Testis (tissue), 2 donors: Measurements from ENCODE around the gene PIP5K1B.

Experiments used
- POLR2A ChIP-seq: fragments of 450-650 bp; IDR thresholded peaks from one replicate; pipeline ENCODE4 v1.6.1; 2017; ENCODE audit warnings: antibody characterized with exemption, mild to moderate bottlenecking, moderate library complexity
- TF ChIP-seq, protein P1 (sequence below), 3 experiments: fragments of 450-650 bp in 2 of 3; fragments of 200-600 bp in 1 of 3; sonication (generic) in 1 of 3; IDR thresholded peaks; one replicate each; pipeline ENCODE4 v1.5.1; 2016 to 2019; ENCODE audit warnings: antibody characterized with exemption in 3 of 3, mild to moderate bottlenecking in 2 of 3, moderate library complexity in 1 of 3

DNA sequence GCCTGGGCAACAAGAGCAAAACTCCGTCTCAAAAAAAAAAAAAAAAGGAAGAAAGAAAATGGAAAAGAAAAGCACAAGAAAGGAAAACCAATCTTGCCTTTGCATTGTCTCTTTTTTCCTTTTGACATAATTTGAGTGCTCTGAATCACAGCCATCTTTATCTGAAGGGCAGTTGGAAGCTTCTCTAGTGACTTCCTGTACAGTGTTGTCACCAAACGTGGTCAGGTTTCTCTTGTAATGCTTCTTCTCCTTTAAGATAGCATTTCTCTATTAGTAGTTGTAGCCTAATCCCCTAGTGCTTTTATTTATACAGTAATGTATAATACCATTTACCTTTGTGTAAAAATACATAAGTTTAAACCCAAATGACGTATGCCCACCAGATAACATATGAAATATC is 290.7 kb downstream of the PIP5K1B start:
- TF ChIP-seq, protein P1, sequence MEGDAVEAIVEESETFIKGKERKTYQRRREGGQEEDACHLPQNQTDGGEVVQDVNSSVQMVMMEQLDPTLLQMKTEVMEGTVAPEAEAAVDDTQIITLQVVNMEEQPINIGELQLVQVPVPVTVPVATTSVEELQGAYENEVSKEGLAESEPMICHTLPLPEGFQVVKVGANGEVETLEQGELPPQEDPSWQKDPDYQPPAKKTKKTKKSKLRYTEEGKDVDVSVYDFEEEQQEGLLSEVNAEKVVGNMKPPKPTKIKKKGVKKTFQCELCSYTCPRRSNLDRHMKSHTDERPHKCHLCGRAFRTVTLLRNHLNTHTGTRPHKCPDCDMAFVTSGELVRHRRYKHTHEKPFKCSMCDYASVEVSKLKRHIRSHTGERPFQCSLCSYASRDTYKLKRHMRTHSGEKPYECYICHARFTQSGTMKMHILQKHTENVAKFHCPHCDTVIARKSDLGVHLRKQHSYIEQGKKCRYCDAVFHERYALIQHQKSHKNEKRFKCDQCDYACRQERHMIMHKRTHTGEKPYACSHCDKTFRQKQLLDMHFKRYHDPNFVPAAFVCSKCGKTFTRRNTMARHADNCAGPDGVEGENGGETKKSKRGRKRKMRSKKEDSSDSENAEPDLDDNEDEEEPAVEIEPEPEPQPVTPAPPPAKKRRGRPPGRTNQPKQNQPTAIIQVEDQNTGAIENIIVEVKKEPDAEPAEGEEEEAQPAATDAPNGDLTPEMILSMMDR (IDR thresholded peaks at IDR 0.05) = no peak
- TF ChIP-seq POLR2A = no peak
